Fibroblast of lung (primary cell): ENCODE results near the gene KLHL26. TPM values are rescaled to one million over a fixed set of nuclear protein-coding genes. Genes with fewer than 3 reads are reported as not detected.

Source experiments
- DNase-seq, 2 donors: peaks; one replicate each; pipeline versions ENCODE4 v3.0.0 to v3.0.0-alpha.2; 2010; ENCODE audit warnings: low read depth in 2 of 2
- H2AFZ ChIP-seq: 2 replicates; pipeline ENCODE4 v1.5.1; 2012; ENCODE audit warnings: low read length, control low read depth, inconsistent platforms
- H3K27ac ChIP-seq: 2 replicates; pipeline ENCODE4 v1.5.1; 2011; ENCODE audit warnings: low read length, control low read depth; ENCODE audit not compliant: insufficient read depth
- H3K27me3 ChIP-seq: 2 replicates; pipeline ENCODE4 v1.5.1; 2011; ENCODE audit warnings: mild to moderate bottlenecking, low read length; ENCODE audit not compliant: control insufficient read depth, insufficient read depth
- H3K36me3 ChIP-seq: 2 replicates; pipeline ENCODE4 v1.5.1; 2011; ENCODE audit warnings: low read length; ENCODE audit not compliant: control insufficient read depth, insufficient read depth
- H3K4me1 ChIP-seq: 2 replicates; pipeline ENCODE4 v1.5.1; 2011; ENCODE audit warnings: low read length; ENCODE audit not compliant: control insufficient read depth, insufficient read depth; ENCODE audit errors: extremely low read depth
- H3K4me2 ChIP-seq: 2 replicates; pipeline ENCODE4 v1.5.1; 2011; ENCODE audit warnings: low read length, control low read depth; ENCODE audit not compliant: insufficient read depth; ENCODE audit errors: extremely low read depth
- H3K4me3 ChIP-seq, 4 experiments: fragments of 200-600 bp in 1 of 4; sonication (generic) in 1 of 4; replicated peaks in 1 of 4; 2 replicates each; pipeline ENCODE4 v1.5.1; 2011 to 2016; ENCODE audit warnings: low read length in 4 of 4, low read depth in 3 of 4, mild to moderate bottlenecking in 3 of 4, control low read depth in 2 of 4, inconsistent platforms in 1 of 4, mixed read lengths in 1 of 4; ENCODE audit not compliant: insufficient read depth in 1 of 4; ENCODE audit errors: control extremely low read depth in 1 of 4
- H3K79me2 ChIP-seq: 2 replicates; pipeline ENCODE4 v1.5.1; 2012; ENCODE audit warnings: mild to moderate bottlenecking, low read length, inconsistent platforms; ENCODE audit not compliant: control insufficient read depth, insufficient read depth
- H3K9ac ChIP-seq: 2 replicates; pipeline ENCODE4 v1.5.1; 2011; ENCODE audit warnings: mild to moderate bottlenecking, low read length, control low read depth; ENCODE audit not compliant: insufficient read depth
- H3K9me3 ChIP-seq: 2 replicates; pipeline ENCODE4 v1.5.1; 2012; ENCODE audit warnings: low read depth, low read length; ENCODE audit not compliant: control insufficient read depth, insufficient read depth
- H4K20me1 ChIP-seq: 2 replicates; pipeline ENCODE4 v1.5.1; 2011; ENCODE audit warnings: low read length; ENCODE audit not compliant: control insufficient read depth, insufficient read depth; ENCODE audit errors: extremely low read depth
- CTCF ChIP-seq, 2 donors: IDR thresholded peaks in 1 of 2; conservative IDR thresholded peaks in 1 of 2; 1 replicate in 1 of 2; 2 replicates in 1 of 2; pipeline ENCODE4 v1.5.1; 2011 to 2012; ENCODE audit warnings: low read length in 2 of 2, control low read depth in 1 of 2, inconsistent platforms in 1 of 2, low read depth in 1 of 2, mild to moderate bottlenecking in 1 of 2
- EZH2 ChIP-seq: IDR thresholded peaks from 2 replicates; pipeline ENCODE4 v1.5.1; 2012; ENCODE audit warnings: low read length, control low read depth, mild to moderate bottlenecking; ENCODE audit errors: missing control alignments
- polyA plus RNA-seq, 2 donors: library from polyadenylated mRNA; depleted of rRNA in 1 of 2; stranded (reverse) in 1 of 2; unstranded in 1 of 2; fragments of >200 nt; gene quantifications; 2 replicates each; pipeline ENCODE4 v1.2.1, GENCODE V29; 2011 to 2012; ENCODE audit warnings: missing spikeins in 1 of 2
- total RNA-seq: library from RNA; depleted of rRNA; stranded (reverse); fragments of >200 nt; gene quantifications from 2 replicates; pipeline ENCODE4 v1.2.1, GENCODE V29; 2014

Gene KLHL26
- total and polyA plus RNA-seq, 2 donors (not counting 1 experiment from before 2014, with no cell fraction given): 1.4 to 3.5 TPM

GRCh38 chr19:18665771-18666202, 29.0 kb downstream of the KLHL26 start:
- H3K27ac ChIP-seq: no peak overlapping the region
- H3K4me2 ChIP-seq: no peak overlapping the region
- no peaks in the 10 kb centered on the region for H3K27me3 ChIP-seq
- DNase-seq: no peak
- H3K9me3 ChIP-seq: no peaks in the 10 kb centered on the region
- H4K20me1 ChIP-seq: no peaks in the 10 kb centered on the region
- H3K36me3 ChIP-seq: peaks cover 11% of the 10 kb centered on the region
- peaks cover 7% of the 10 kb centered on the region for H3K4me1 ChIP-seq
- no peak overlapping the region for H3K9ac ChIP-seq
- TF ChIP-seq CTCF (conservative IDR thresholded peaks at IDR 0.05 in 1 of 2, IDR thresholded peaks at IDR 0.05 in 1 of 2; ENCODE audit: low read depth in 1 of 2, low read length in 2 of 2) (no peak), EZH2 (no peak)
- no peaks in the 10 kb centered on the region for H3K79me2 ChIP-seq
- no peak overlapping the region for H3K4me3 ChIP-seq
- H2AFZ ChIP-seq: no peak overlapping the region

- Histone ChIP-seq H2AFZ (no peak overlapping the region), H3K4me1 (peaks cover 1% of the 10 kb centered on the region), H3K4me2 (no peak overlapping the region), H3K36me3 (peaks cover 11% of the 10 kb centered on the region), H4K20me1 (no peaks in the 10 kb centered on the region), H3K4me3 (no peak overlapping the region), H3K27ac (no peak overlapping the region), H3K79me2 (no peaks in the 10 kb centered on the region), H3K9me3 (no peaks in the 10 kb centered on the region), H3K27me3 (no peaks in the 10 kb centered on the region), H3K9ac (no peak overlapping the region)
- no peak for TF ChIP-seq EZH2
- DNase-seq: no peak
Observed at GRCh38 chr19:18666317-18666716, 29.5 kb downstream of the KLHL26 start.

GRCh38 chr19:18666784-18667183, 30.0 kb downstream of the KLHL26 start:
- Histone ChIP-seq H2AFZ (no peak overlapping the region), H3K79me2 (no peaks in the 10 kb centered on the region), H3K9ac (no peak overlapping the region), H3K27me3 (no peaks in the 10 kb centered on the region), H3K4me3 (no peak overlapping the region), H3K27ac (no peak overlapping the region), H3K9me3 (no peaks in the 10 kb centered on the region), H3K36me3 (peaks cover 11% of the 10 kb centered on the region), H3K4me1 (no peaks in the 10 kb centered on the region), H4K20me1 (no peaks in the 10 kb centered on the region), H3K4me2 (no peak overlapping the region)
- DNase-seq: no peak
- TF ChIP-seq EZH2: no peak
- TF ChIP-seq CTCF (conservative IDR thresholded peaks at IDR 0.05 in 1 of 2, IDR thresholded peaks at IDR 0.05 in 1 of 2; ENCODE audit: low read depth in 1 of 2, low read length in 2 of 2): no peak
